Ovary (tissue), 3 donors: ENCODE results near the gene HPGD.

Experiments used
- EP300 ChIP-seq: sonication (generic); formaldehyde crosslinking; IDR thresholded peaks from one replicate; pipeline ENCODE4 v1.6.1; 2017; ENCODE audit warnings: antibody characterized with exemption
- POLR2A ChIP-seq: fragments of 450-650 bp; IDR thresholded peaks from one replicate; pipeline ENCODE4 v1.6.1; 2017; ENCODE audit warnings: antibody characterized with exemption, mild to moderate bottlenecking, moderate library complexity
- TF ChIP-seq, protein P1 (sequence below), 3 donors: fragments of 450-650 bp in 2 of 3; fragments of 200-600 bp in 1 of 3; IDR thresholded peaks; one replicate each; pipeline versions ENCODE4 v1.5.1 to v1.8.0; 2016 to 2022; ENCODE audit warnings: antibody characterized with exemption in 3 of 3, mild to moderate bottlenecking in 1 of 3
- donor health status: DM: no; HTN: no; CAD: no.

DNA sequence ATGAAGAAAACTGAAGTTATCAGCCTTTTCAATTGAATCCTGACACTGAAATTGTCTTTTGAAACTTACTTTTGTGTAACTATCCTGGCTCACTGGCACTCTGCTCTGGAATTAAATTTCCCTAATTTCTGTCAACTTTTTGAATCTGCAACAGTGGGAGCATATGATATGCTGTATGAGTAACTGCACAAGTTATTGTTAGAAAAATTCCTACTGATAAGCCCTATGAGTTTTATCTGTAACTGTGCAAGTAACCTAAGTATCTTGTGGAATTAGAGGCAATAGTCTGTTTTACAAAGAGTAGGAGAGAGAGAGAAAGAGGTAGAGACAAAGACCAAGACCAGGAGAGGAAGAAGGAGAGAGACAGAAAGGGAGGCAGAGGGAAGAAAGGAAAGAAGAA lies 9.2 kb upstream of the HPGD start:
- TF ChIP-seq, protein P1, sequence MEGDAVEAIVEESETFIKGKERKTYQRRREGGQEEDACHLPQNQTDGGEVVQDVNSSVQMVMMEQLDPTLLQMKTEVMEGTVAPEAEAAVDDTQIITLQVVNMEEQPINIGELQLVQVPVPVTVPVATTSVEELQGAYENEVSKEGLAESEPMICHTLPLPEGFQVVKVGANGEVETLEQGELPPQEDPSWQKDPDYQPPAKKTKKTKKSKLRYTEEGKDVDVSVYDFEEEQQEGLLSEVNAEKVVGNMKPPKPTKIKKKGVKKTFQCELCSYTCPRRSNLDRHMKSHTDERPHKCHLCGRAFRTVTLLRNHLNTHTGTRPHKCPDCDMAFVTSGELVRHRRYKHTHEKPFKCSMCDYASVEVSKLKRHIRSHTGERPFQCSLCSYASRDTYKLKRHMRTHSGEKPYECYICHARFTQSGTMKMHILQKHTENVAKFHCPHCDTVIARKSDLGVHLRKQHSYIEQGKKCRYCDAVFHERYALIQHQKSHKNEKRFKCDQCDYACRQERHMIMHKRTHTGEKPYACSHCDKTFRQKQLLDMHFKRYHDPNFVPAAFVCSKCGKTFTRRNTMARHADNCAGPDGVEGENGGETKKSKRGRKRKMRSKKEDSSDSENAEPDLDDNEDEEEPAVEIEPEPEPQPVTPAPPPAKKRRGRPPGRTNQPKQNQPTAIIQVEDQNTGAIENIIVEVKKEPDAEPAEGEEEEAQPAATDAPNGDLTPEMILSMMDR (IDR thresholded peaks at IDR 0.05) = no peak
- TF ChIP-seq EP300 (no peak), POLR2A (no peak)
